GM12878 (cell line): ENCODE data around the gene PLVAP. TPM values are rescaled to one million over a fixed set of nuclear protein-coding genes. Genes with fewer than 3 reads are reported as not detected.

Experiments used
- ATAC-seq: fragments of 200-7000 bp; cut with Tn5 transposase; 3 replicates; pipeline ENCODE4 v1.9.1; 2020; ENCODE audit warnings: mild to moderate bottlenecking, moderate library complexity
- BruUV-seq: library from RNA; stranded (reverse); fragments of 400-500 nt; replicated peaks from 2 replicates; lab custom pipeline; 2021; lab: Mats Ljungman, UMichigan
- CTCF ChIA-PET: fragments of 300-600 bp; sonication (Branson Sonifier 250); formaldehyde crosslinking; extraction: SDS; loops from one replicate; lab custom pipeline; 2021; ENCODE audit warnings: inconsistent platforms; lab: Yijun Ruan, JAX
- POLR2A ChIA-PET: fragments of 350-600 bp; formaldehyde crosslinking; extraction: SDS; loops from one replicate; lab custom pipeline; 2021; ENCODE audit warnings: inconsistent platforms; lab: Charles Lee
- RAD21 ChIA-PET: fragments of 300-600 bp; sonication (Branson Sonifier 250); formaldehyde crosslinking; loops from one replicate; lab custom pipeline; 2023; ENCODE audit warnings: antibody characterized with exemption; ENCODE audit not compliant: unreplicated experiment; lab: Charles Lee
- SMC1A ChIA-PET: fragments of 300-600 bp; sonication (Branson Sonifier 250); formaldehyde crosslinking; loops from one replicate; lab custom pipeline; 2023; ENCODE audit not compliant: unreplicated experiment, uncharacterized antibody; lab: Charles Lee
- DNase-seq: peaks from one replicate; pipeline ENCODE4 v3.0.0-alpha.2; 2011; ENCODE audit warnings: low read depth, low spot score
- FAIRE-seq: peaks from 3 replicates; lab custom pipeline; 2011; peaks lifted over from hg19 to GRCh38; lab: Jason Lieb, UNC
- H2AFZ ChIP-seq: 2 replicates; pipeline ENCODE4 v1.6.0; 2011; ENCODE audit warnings: low read depth, low read length, control low read depth; ENCODE audit not compliant: control insufficient read depth
- H3K27ac ChIP-seq: 2 replicates; pipeline ENCODE4 v1.5.1; 2011; ENCODE audit warnings: control low read depth; ENCODE audit not compliant: control insufficient read depth, insufficient read depth
- H3K27me3 ChIP-seq, 2 experiments: replicated peaks in 1 of 2; 2 replicates each; pipeline versions ENCODE4 v1.6.0 to v1.6.1; 2011; ENCODE audit warnings: low read length in 1 of 2; ENCODE audit not compliant: control insufficient read depth in 2 of 2, insufficient read depth in 2 of 2
- H3K36me3 ChIP-seq, 2 experiments: 2 replicates each; pipeline ENCODE4 v1.5.1; 2011; ENCODE audit warnings: low read length in 1 of 2; ENCODE audit not compliant: control insufficient read depth in 2 of 2, insufficient read depth in 2 of 2
- H3K4me1 ChIP-seq: 2 replicates; pipeline ENCODE4 v1.6.1; 2011; ENCODE audit warnings: mild to moderate bottlenecking, low read length, moderate library complexity, mixed read lengths; ENCODE audit not compliant: control insufficient read depth, insufficient read depth
- H3K4me2 ChIP-seq: 2 replicates; pipeline ENCODE4 v1.6.0; 2011; ENCODE audit warnings: control low read depth; ENCODE audit not compliant: control insufficient read depth, insufficient read depth
- H3K4me3 ChIP-seq: fragments of 200-600 bp; sonication (generic); 2 replicates; pipeline ENCODE4 v1.5.1; 2016
- H3K79me2 ChIP-seq: 2 replicates; pipeline ENCODE4 v1.6.0; 2011; ENCODE audit warnings: low read length; ENCODE audit not compliant: control insufficient read depth, insufficient read depth
- H3K9ac ChIP-seq: 2 replicates; pipeline ENCODE4 v1.8.0; 2011; ENCODE audit warnings: low read length, control low read depth, mixed read lengths; ENCODE audit not compliant: control insufficient read depth, insufficient read depth
- H3K9me3 ChIP-seq: replicated peaks from 3 replicates; pipeline ENCODE4 v1.5.1; 2011; ENCODE audit warnings: mild to moderate bottlenecking, low read length; ENCODE audit not compliant: control insufficient read depth, insufficient read depth
- H4K20me1 ChIP-seq: 2 replicates; pipeline ENCODE4 v1.6.0; 2011; ENCODE audit not compliant: control insufficient read depth, insufficient read depth
- ATF7 ChIP-seq: fragments of 450-650 bp; IDR thresholded peaks from 2 replicates; pipeline ENCODE4 v1.6.1; 2016; ENCODE audit warnings: low read depth, mild to moderate bottlenecking
- FOXK2 ChIP-seq: fragments of 450-650 bp; IDR thresholded peaks from 2 replicates; pipeline ENCODE4 v1.6.1; 2017; ENCODE audit warnings: mild to moderate bottlenecking, moderate library complexity
- FOXM1 ChIP-seq: IDR thresholded peaks from 2 replicates; pipeline ENCODE4 v1.6.1; 2012; ENCODE audit warnings: low read depth, mild to moderate bottlenecking, inconsistent platforms, low read length, moderate library complexity
- NKRF ChIP-seq: fragments of 450-650 bp; conservative IDR thresholded peaks from 2 replicates; pipeline ENCODE4 v1.6.1; 2017; ENCODE audit warnings: mild to moderate bottlenecking, moderate library complexity
- TBL1XR1 ChIP-seq: IDR thresholded peaks from 2 replicates; pipeline ENCODE4 v1.6.1; 2012; ENCODE audit warnings: low read depth, low read length, improper control_type of control experiment
- WGBS: methylation state at CpG from one replicate; pipeline ENCODE4 v1.1.6; 2016; ENCODE audit warnings: low lambda C conversion rate; ENCODE audit not compliant: insufficient replicate concordance, insufficient coverage; ENCODE audit errors: missing lambda C conversion rate; 5-methylcytosine and 5-hydroxymethylcytosine counted together
- in situ Hi-C: fragments of 300-500 bp; cut with MboI; formaldehyde crosslinking; loops from 9 replicates; pipeline ENCODE4 v1.14.3; 2018; ENCODE audit warnings: mixed read lengths
- intact Hi-C: fragments of 100-400 bp; cut with micrococcal nuclease; formaldehyde crosslinking; loops from one replicate; pipeline ENCODE4 v1.14.2; 2022; ENCODE audit not compliant: unreplicated experiment
- polyA plus RNA-seq, 11 experiments: library from polyadenylated mRNA; depleted of rRNA in 4 of 11; unstranded in 6 of 11; stranded (reverse) in 5 of 11; fragments of >200 nt; fragmentation: Nextera tagmentation in 4 of 11; fragmentation: Illumina TruSeq in 1 of 11; extraction: Ambion mirVana in 4 of 11; extraction: Trizol in 1 of 11; gene quantifications; 1 replicate in 1 of 11; 2 replicates in 10 of 11; pipeline versions ENCODE4 v1.2.1 to v1.2.3, GENCODE V29; 2011 to 2016; ENCODE audit warnings: inconsistent platforms in 2 of 11, missing spikeins in 2 of 11, low read depth in 1 of 11
- total RNA-seq, 4 experiments: library from RNA; depleted of rRNA in 3 of 4; stranded (reverse); fragments of >200 nt in 3 of 4; fragmentation: Illumina TruSeq in 1 of 4; extraction: Trizol in 1 of 4; gene quantifications; 2 replicates each; pipeline versions ENCODE4 v1.2.1 to v1.2.3, GENCODE V29; 2013 to 2021

The PLVAP gene
- total and polyA plus RNA-seq, 10 of the 15 experiments (the other 5 are each of a cell fraction or from before 2014, with no cell fraction given), result 0.03 to 0.54 (median 0.06) TPM; not detected in 4

GRCh38 chr19:17325881-17326594, 51.1 kb downstream of the PLVAP start:
- H3K9ac ChIP-seq, result no peak overlapping the region
- SMC1A ChIA-PET, result no interaction called here
- no peak for TF ChIP-seq FOXM1
- TF ChIP-seq NKRF, result no peak
- no peak for TF ChIP-seq FOXK2
- TF ChIP-seq ATF7, result no peak
- TF ChIP-seq TBL1XR1, result no peak
- TF ChIP-seq, all 136 proteins: peak for 0
- H3K79me2 ChIP-seq, result no peaks in the 10 kb centered on the region
- no peaks in the 10 kb centered on the region for H3K4me1 ChIP-seq
- H4K20me1 ChIP-seq, result no peaks in the 10 kb centered on the region
- H2AFZ ChIP-seq, result no peak overlapping the region
- RAD21 ChIA-PET, result no interaction called here
- 0 out of 4 replicates have a peak, but pooled peaks cover 0 to 2% of the 10 kb centered on the region in 2 experiments for H3K36me3 ChIP-seq
- no peaks in the 10 kb centered on the region; a peak in 2 of 4 replicates for H3K27me3 ChIP-seq
- no peaks in the 10 kb centered on the region for H3K9me3 ChIP-seq
- DNase-seq, result no peak
- no TSS peak for BruUV-seq
- ATAC-seq, result no peak
- intact Hi-C loops (no loop called here), in situ Hi-C loops (no loop called here)
- 62% methylated on average over 17 of the region's 17 CpGs for WGBS
- no peak overlapping the region for H3K27ac ChIP-seq
- no peak overlapping the region for H3K4me2 ChIP-seq
- no peak for FAIRE-seq
- CTCF ChIA-PET, result interaction anchor here (0.6 kb wide), 1 partner anchor 140 kb away, joined by 3 read pairs; no protein-coding TSS in a partner anchor
- POLR2A ChIA-PET, result no interaction called here
- no peak overlapping the region for H3K4me3 ChIP-seq
